ENCODE data around the gene PMP22.

Gene PMP22

DNA sequence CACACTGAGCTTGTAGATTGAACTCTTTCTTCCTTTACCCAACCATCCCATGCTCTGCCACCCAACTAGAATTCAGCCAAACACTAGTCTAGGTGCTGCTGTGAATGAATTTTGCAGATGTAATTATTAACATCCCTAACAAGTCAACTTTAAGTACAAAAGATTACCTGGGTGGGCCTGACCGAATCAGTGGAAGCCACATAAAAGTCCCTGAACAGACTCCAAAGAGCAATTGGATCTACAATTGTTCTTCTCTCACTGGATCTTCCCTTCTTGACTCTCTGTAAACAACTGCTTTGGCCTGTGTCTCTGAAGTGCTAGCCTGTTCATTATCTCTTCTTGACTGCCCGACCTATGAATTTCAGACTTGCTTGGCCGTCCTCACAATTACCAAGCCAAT lies 67.9 kb downstream of the PMP22 start:
- Histone ChIP-seq H3K9me3 (ENCODE audit: control insufficient read depth in 1 of 2, low read length in 2 of 2) (peaks cover 0 to 15% of the 10 kb centered on the region in 2 donors), H3K27ac (ENCODE audit: low read length) (no peak overlapping the region), H3K27me3 (ENCODE audit: low read depth, low read length) (no peaks in the 10 kb centered on the region), H3K4me3 (ENCODE audit: low read depth in 1 of 2, low read length in 2 of 2) (no peak overlapping the region), H3K36me3 (ENCODE audit: control insufficient read depth in 1 of 2, insufficient read depth in 2 of 2, low read length in 2 of 2) (no peaks in the 10 kb centered on the region), H3K4me1 (ENCODE audit: control insufficient read depth in 1 of 2, insufficient read depth in 2 of 2, low read length in 2 of 2) (no peaks in the 10 kb centered on the region)

DNA sequence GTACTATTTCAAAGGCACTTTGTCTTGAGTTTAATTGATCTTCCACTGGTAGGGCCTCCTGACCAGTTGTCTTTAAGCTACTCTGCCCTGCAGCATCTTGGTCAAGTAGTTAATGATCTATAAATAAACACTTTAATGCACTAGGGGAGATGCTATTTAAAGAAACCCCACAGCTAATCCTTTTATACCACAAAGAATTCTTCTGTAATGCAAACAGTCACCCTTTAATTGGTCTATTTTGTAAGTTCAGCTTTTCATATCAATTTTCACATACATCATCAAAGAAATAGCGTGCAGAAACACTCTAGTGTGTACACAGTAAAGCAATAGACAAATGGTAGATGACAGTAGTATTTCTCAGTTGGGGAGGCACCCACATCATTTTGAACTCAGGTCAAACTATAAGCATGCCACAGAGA lies 70.3 kb downstream of the PMP22 start:
- Histone ChIP-seq H3K4me1 (ENCODE audit: control insufficient read depth in 1 of 2, insufficient read depth in 2 of 2, low read length in 2 of 2) (no peaks in the 10 kb centered on the region), H3K27me3 (ENCODE audit: low read depth, low read length) (no peaks in the 10 kb centered on the region), H3K9me3 (ENCODE audit: control insufficient read depth in 1 of 2, low read length in 2 of 2) (peaks cover 0 to 8% of the 10 kb centered on the region in 2 donors), H3K36me3 (ENCODE audit: control insufficient read depth in 1 of 2, insufficient read depth in 2 of 2, low read length in 2 of 2) (no peaks in the 10 kb centered on the region), H3K27ac (ENCODE audit: low read length) (no peak overlapping the region), H3K4me3 (ENCODE audit: low read depth in 1 of 2, low read length in 2 of 2) (no peak overlapping the region)

DNA sequence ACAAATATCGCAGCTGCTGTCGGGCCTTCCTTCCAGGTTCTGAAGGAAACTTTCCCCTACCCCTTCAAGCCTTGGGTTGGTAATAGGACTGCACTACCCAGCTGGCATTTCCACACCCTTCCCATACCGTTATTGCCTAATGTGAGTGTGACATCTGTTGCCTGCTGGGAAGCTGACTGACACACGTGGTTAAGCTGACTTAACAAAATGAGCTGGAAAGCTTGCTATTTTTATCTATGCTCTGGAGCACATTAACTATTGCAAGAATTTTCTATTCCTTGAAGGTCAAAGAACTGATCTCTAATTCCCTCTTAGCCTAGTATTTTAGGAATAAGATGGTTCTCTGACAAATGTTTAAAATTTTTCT lies 79.5 kb downstream of the PMP22 start:
- Histone ChIP-seq H3K4me3 (ENCODE audit: low read depth in 1 of 2, low read length in 2 of 2) (no peak overlapping the region), H3K27ac (ENCODE audit: low read length) (no peak overlapping the region), H3K9me3 (ENCODE audit: control insufficient read depth in 1 of 2, low read length in 2 of 2) (no peaks in the 10 kb centered on the region)

DNA sequence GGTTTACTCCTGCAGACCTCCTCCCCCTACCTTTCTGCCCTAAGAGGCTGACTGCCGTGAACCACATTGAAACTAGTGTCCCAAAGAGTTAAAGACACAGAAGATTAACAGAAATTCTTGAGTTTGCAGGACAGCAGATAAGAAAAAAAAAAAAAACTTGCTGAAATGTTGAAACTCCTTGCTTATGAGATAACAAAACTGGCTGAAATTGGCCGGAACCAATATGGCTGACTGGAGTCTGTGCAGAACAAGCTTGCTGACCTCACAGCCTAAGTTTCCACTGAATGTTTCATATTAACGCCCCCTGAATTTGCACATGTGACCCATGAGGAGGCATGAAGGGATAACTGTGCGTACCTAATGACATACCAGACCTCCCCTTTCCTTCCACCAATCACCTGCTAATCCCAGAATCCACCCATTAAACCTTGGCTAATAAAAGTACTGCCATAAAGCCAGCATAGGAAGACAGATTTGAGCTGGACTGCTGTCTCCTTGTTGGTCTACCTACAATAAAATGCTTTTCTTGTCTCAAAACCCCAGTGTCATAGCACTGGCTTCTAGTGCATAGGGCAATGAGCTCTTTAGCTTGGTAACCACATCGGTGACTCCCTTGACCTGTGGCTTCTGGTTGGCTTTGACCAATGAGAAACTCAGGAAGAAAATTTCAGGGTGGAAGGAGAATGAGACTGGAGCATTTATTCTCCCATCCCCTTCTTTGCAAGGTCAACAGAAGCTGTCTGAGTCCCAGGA lies 80.1 kb downstream of the PMP22 start:
- Histone ChIP-seq H3K4me3 (ENCODE audit: low read depth in 1 of 2, low read length in 2 of 2) (no peak overlapping the region), H3K27me3 (ENCODE audit: low read depth, low read length) (no peaks in the 10 kb centered on the region), H3K9me3 (ENCODE audit: control insufficient read depth in 1 of 2, low read length in 2 of 2) (no peaks in the 10 kb centered on the region), H3K4me1 (ENCODE audit: control insufficient read depth in 1 of 2, insufficient read depth in 2 of 2, low read length in 2 of 2) (peaks cover 0 to 3% of the 10 kb centered on the region in 2 donors), H3K27ac (ENCODE audit: low read length) (no peak overlapping the region), H3K36me3 (ENCODE audit: control insufficient read depth in 1 of 2, insufficient read depth in 2 of 2, low read length in 2 of 2) (no peaks in the 10 kb centered on the region)

More for the DNA sequence above, 79.5 kb downstream of the PMP22 start:
- peaks cover 0 to 3% of the 10 kb centered on the region in 2 donors for H3K4me1 ChIP-seq (ENCODE audit: control insufficient read depth in 1 of 2, insufficient read depth in 2 of 2, low read length in 2 of 2)
- H3K27me3 ChIP-seq (ENCODE audit: low read depth, low read length), result no peaks in the 10 kb centered on the region
- no peaks in the 10 kb centered on the region for H3K36me3 ChIP-seq (ENCODE audit: control insufficient read depth in 1 of 2, insufficient read depth in 2 of 2, low read length in 2 of 2)

DNA sequence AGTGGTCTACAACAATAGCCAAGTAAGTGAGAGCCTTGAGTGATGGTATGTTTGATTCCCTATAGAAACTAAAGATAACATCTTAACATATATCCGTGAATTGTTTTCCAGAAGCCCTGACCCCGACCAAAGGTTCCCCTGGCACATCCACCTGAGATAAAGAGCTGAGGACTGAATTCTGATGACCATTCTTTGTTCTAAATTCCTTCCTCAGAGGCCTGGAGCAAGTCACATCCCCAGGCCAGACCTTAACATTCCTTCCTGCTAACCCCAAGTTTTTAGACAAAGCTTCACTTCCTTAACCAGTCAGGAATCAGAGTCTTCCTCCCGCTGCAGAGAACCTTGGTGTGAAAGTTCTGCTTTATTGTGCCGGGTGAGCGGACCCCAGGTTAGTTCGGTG lies 83.3 kb downstream of the PMP22 start:
- no peak overlapping the region for H3K4me3 ChIP-seq (ENCODE audit: low read depth in 1 of 2, low read length in 2 of 2)
- H3K4me1 ChIP-seq (ENCODE audit: control insufficient read depth in 1 of 2, insufficient read depth in 2 of 2, low read length in 2 of 2), result peaks cover 0 to 3% of the 10 kb centered on the region in 2 donors
- no peak overlapping the region for H3K27ac ChIP-seq (ENCODE audit: low read length)
- no peaks in the 10 kb centered on the region for H3K9me3 ChIP-seq (ENCODE audit: control insufficient read depth in 1 of 2, low read length in 2 of 2)
- H3K36me3 ChIP-seq (ENCODE audit: control insufficient read depth in 1 of 2, insufficient read depth in 2 of 2, low read length in 2 of 2), result no peaks in the 10 kb centered on the region
- H3K27me3 ChIP-seq (ENCODE audit: low read depth, low read length), result no peaks in the 10 kb centered on the region

DNA sequence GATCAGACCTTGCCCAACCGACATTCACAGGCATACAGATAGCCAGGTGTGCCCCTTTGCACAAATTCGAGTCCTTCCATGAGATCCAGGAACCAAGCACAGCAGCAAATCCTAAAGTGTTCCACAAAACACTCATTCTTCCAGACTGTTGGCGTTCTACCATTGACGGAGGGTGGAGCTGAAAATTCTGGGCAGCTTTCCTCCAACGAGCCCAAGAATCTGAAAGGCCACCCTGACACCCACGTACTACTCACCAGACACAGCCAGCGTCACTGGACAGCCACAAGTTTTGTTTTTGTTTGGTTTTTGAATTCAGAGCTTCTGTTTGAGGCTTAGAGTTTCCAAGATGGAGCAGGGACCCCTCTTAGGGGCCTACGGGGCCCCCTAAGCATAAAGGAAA lies 83.8 kb downstream of the PMP22 start:
- H3K4me1 ChIP-seq (ENCODE audit: control insufficient read depth in 1 of 2, insufficient read depth in 2 of 2, low read length in 2 of 2), result peaks cover 0 to 3% of the 10 kb centered on the region in 2 donors
- H3K36me3 ChIP-seq (ENCODE audit: control insufficient read depth in 1 of 2, insufficient read depth in 2 of 2, low read length in 2 of 2), result no peaks in the 10 kb centered on the region
- H3K4me3 ChIP-seq (ENCODE audit: low read depth in 1 of 2, low read length in 2 of 2), result no peak overlapping the region
- no peaks in the 10 kb centered on the region for H3K27me3 ChIP-seq (ENCODE audit: low read depth, low read length)
- no peak overlapping the region for H3K27ac ChIP-seq (ENCODE audit: low read length)
- H3K9me3 ChIP-seq (ENCODE audit: control insufficient read depth in 1 of 2, low read length in 2 of 2), result no peaks in the 10 kb centered on the region

DNA sequence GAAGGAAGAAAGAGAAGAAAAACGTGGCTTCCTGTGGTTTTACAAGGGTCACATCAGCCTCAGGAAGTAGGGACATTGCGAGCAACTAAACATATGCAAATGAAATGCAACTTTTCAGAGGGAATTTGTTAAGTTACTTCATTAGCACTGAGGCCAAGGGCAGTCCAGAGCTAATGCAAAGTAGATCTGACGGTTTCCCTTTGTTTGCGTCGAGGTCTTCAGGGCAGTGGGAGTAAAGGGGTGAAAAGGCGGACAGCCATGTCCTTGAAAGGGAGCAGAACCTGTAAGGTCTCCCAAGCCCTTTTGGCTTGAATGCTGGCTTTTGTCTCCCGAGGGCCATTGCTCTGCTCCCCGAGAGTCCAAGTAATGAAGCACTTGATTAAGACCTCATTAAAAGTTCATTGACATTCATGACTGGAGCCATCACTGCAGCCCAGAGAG lies 85.0 kb downstream of the PMP22 start:
- Histone ChIP-seq H3K27me3 (ENCODE audit: low read depth, low read length) (no peaks in the 10 kb centered on the region), H3K4me1 (ENCODE audit: control insufficient read depth in 1 of 2, insufficient read depth in 2 of 2, low read length in 2 of 2) (no peaks in the 10 kb centered on the region), H3K27ac (ENCODE audit: low read length) (no peak overlapping the region), H3K9me3 (ENCODE audit: control insufficient read depth in 1 of 2, low read length in 2 of 2) (no peaks in the 10 kb centered on the region), H3K4me3 (ENCODE audit: low read depth in 1 of 2, low read length in 2 of 2) (no peak overlapping the region), H3K36me3 (ENCODE audit: control insufficient read depth in 1 of 2, insufficient read depth in 2 of 2, low read length in 2 of 2) (no peaks in the 10 kb centered on the region)
